SK-N-SH treated with all-trans-retinoic acid at 6 μM for 48 hours (cell line): ENCODE measurements around the gene RPA3.

ENCODE experiments used
- ATAC-seq: fragments of 200-7000 bp; cut with Tn5 transposase; 3 replicates; pipeline ENCODE4 v1.9.1; 2020; ENCODE audit warnings: mild to moderate bottlenecking, moderate library complexity
- ARNTL ChIP-seq: fragments of 450-650 bp; formaldehyde crosslinking; IDR thresholded peaks from 2 replicates; pipeline ENCODE4 v1.5.0; 2020; ENCODE audit warnings: low read depth, mild to moderate bottlenecking, moderate library complexity, borderline replicate concordance
- CSDC2 ChIP-seq: fragments of 250-450 bp; sonication (Bioruptor Pico); IDR thresholded peaks from 2 replicates; pipeline ENCODE4 v1.5.0; 2020; ENCODE audit warnings: mild to moderate bottlenecking, moderate library complexity
- ESRRG ChIP-seq: fragments of 250-450 bp; sonication (Bioruptor Pico); IDR thresholded peaks from 2 replicates; pipeline ENCODE4 v1.6.1; 2021; ENCODE audit warnings: mild to moderate bottlenecking
- GLIS3 ChIP-seq: fragments of 250-450 bp; sonication (Bioruptor Pico); IDR thresholded peaks from 2 replicates; pipeline ENCODE4 v1.5.0; 2020; ENCODE audit warnings: mild to moderate bottlenecking, moderate library complexity
- ISL1 ChIP-seq: fragments of 250-450 bp; sonication (Bioruptor Pico); IDR thresholded peaks from 2 replicates; pipeline ENCODE4 v2.1.2; 2022; ENCODE audit warnings: mild to moderate bottlenecking, moderate library complexity
- PPARA ChIP-seq: fragments of 250-450 bp; sonication (Bioruptor Pico); IDR thresholded peaks from 2 replicates; pipeline ENCODE4 v1.5.0; 2020; ENCODE audit warnings: mild to moderate bottlenecking, borderline replicate concordance
- SNAI2 ChIP-seq: fragments of 250-450 bp; sonication (Bioruptor Pico); IDR thresholded peaks from 2 replicates; pipeline ENCODE4 v1.5.0; 2020; ENCODE audit warnings: mild to moderate bottlenecking, moderate library complexity
- TCF4 ChIP-seq: fragments of 250-450 bp; sonication (Bioruptor Pico); IDR thresholded peaks from 2 replicates; pipeline ENCODE4 v1.8.0; 2021; ENCODE audit warnings: mild to moderate bottlenecking, moderate library complexity, borderline replicate concordance
- TOX ChIP-seq: fragments of 250-450 bp; sonication (Bioruptor Pico); IDR thresholded peaks from 2 replicates; pipeline ENCODE4 v1.8.0; 2021; ENCODE audit warnings: mild to moderate bottlenecking, moderate library complexity, borderline replicate concordance
- ZC3H10 ChIP-seq: fragments of 250-450 bp; sonication (Bioruptor Pico); IDR thresholded peaks from 2 replicates; pipeline ENCODE4 v1.5.1; 2021; ENCODE audit warnings: mild to moderate bottlenecking, moderate library complexity
- ZFP3 ChIP-seq: fragments of 250-450 bp; sonication (Bioruptor Pico); IDR thresholded peaks from 2 replicates; pipeline ENCODE4 v1.5.0; 2020; ENCODE audit warnings: mild to moderate bottlenecking, moderate library complexity
- ZFP30 ChIP-seq: fragments of 450-650 bp; formaldehyde crosslinking; IDR thresholded peaks from 2 replicates; pipeline ENCODE4 v1.5.0; 2022; ENCODE audit warnings: mild to moderate bottlenecking, moderate library complexity
- ZNF565 ChIP-seq: fragments of 450-650 bp; formaldehyde crosslinking; conservative IDR thresholded peaks from 2 replicates; pipeline ENCODE4 v1.5.0; 2020; ENCODE audit warnings: low read depth, mild to moderate bottlenecking, moderate library complexity
- ZNF70 ChIP-seq: fragments of 450-650 bp; formaldehyde crosslinking; IDR thresholded peaks from 2 replicates; pipeline ENCODE4 v1.5.0; 2020; ENCODE audit warnings: mild to moderate bottlenecking, moderate library complexity
- ZNF8 ChIP-seq: fragments of 450-650 bp; formaldehyde crosslinking; IDR thresholded peaks from 2 replicates; pipeline ENCODE4 v1.5.0; 2020; ENCODE audit warnings: mild to moderate bottlenecking, moderate library complexity
- TF ChIP-seq, protein P1 (sequence below): fragments of 250-450 bp; sonication (Bioruptor Pico); IDR thresholded peaks from 2 replicates; pipeline ENCODE4 v1.8.0; 2020; ENCODE audit warnings: mild to moderate bottlenecking, moderate library complexity, borderline replicate concordance
- TF ChIP-seq, protein P2 (sequence below): fragments of 250-450 bp; sonication (Bioruptor Pico); IDR thresholded peaks from 2 replicates; pipeline ENCODE4 v1.5.1; 2021; ENCODE audit warnings: mild to moderate bottlenecking, moderate library complexity
- TF ChIP-seq, protein P3 (sequence below): fragments of 250-450 bp; sonication (Bioruptor Pico); IDR thresholded peaks from 2 replicates; pipeline ENCODE4 v1.8.0; 2021; ENCODE audit warnings: low read depth, mild to moderate bottlenecking, moderate library complexity, borderline replicate concordance
- TF ChIP-seq, protein P4 (sequence below): fragments of 250-450 bp; sonication (Bioruptor Pico); IDR thresholded peaks from 2 replicates; pipeline ENCODE4 v1.5.1; 2020; ENCODE audit warnings: low read depth, mild to moderate bottlenecking, moderate library complexity

RPA3 gene

DNA sequence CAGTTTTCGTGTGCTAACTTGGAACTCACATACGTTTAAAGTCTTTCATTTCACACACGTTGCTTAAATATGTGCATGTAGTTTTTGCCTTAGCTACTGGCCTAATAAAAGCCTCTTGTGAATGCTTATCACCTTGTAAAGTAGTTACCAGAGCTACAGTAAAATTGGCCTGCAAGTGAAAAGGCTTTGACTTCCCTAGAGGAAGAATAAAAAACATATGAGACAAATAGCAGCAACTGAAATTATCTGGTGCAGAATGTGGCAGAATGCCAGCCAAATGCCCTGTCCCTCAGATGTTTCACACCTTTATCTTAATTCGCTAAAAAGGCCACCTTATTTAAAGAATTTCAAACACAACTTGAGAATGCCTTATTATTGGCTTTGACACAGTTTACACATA lies 28.1 kb upstream of the RPA3 start (continued):
- TF ChIP-seq ZNF565 (CRISPR knock-in tag) (no peak), ESRRG (CRISPR knock-in tag) (no peak), GLIS3 (no peak), ZFP30 (CRISPR knock-in tag) (no peak), PPARA (CRISPR knock-in tag) (no peak), CSDC2 (CRISPR knock-in tag) (no peak), ZNF70 (CRISPR knock-in tag) (no peak), TOX (CRISPR knock-in tag) (no peak)

DNA sequence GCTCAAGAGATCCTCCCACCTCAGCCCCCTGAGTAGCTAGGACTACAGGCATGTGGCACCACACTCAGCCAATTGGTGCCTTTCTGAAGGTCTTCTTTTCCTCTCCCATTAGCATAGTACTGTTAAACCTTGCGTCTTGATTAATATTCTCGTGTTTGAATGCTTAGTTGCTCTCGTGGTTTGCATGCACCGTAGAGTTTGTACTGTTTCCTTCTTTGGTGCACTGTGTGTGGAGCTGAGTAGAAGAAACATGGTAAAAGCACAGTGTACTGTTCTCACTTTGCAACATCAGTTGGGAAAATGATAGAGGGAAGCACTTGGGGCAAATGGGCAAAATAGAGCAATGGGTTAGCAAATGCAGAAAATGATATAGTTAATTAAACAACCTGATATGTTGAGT lies 27.6 kb upstream of the RPA3 start:
- ATAC-seq: no peak
- TF ChIP-seq GLIS3 (no peak), ZNF565 (CRISPR knock-in tag) (no peak), ZNF70 (CRISPR knock-in tag) (no peak), CSDC2 (CRISPR knock-in tag) (no peak)
- TF ChIP-seq, protein P1, sequence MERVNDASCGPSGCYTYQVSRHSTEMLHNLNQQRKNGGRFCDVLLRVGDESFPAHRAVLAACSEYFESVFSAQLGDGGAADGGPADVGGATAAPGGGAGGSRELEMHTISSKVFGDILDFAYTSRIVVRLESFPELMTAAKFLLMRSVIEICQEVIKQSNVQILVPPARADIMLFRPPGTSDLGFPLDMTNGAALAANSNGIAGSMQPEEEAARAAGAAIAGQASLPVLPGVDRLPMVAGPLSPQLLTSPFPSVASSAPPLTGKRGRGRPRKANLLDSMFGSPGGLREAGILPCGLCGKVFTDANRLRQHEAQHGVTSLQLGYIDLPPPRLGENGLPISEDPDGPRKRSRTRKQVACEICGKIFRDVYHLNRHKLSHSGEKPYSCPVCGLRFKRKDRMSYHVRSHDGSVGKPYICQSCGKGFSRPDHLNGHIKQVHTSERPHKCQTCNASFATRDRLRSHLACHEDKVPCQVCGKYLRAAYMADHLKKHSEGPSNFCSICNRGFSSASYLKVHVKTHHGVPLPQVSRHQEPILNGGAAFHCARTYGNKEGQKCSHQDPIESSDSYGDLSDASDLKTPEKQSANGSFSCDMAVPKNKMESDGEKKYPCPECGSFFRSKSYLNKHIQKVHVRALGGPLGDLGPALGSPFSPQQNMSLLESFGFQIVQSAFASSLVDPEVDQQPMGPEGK (CRISPR knock-in tag): no peak
- TF ChIP-seq, all 23 proteins: peak for 0

DNA sequence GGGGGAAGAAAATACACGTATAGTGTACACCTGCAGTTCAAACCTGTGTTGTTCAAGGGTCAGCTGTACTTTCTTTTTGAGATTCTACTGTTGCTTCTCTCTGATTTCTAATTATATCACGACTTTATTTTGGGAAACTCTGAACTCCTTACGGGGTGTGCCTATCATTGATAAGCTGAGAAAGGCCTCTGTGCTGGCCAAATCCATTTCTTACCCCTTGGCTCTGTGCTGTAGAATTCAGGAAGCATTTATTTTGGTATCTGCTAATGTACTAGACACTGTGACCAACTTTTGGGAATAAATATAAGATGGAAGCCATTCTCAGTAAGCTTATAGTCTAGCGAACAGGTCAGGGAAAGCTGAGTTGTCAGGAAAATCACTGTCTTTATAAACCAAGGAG lies 26.9 kb upstream of the RPA3 start:
- TF ChIP-seq, protein P2, sequence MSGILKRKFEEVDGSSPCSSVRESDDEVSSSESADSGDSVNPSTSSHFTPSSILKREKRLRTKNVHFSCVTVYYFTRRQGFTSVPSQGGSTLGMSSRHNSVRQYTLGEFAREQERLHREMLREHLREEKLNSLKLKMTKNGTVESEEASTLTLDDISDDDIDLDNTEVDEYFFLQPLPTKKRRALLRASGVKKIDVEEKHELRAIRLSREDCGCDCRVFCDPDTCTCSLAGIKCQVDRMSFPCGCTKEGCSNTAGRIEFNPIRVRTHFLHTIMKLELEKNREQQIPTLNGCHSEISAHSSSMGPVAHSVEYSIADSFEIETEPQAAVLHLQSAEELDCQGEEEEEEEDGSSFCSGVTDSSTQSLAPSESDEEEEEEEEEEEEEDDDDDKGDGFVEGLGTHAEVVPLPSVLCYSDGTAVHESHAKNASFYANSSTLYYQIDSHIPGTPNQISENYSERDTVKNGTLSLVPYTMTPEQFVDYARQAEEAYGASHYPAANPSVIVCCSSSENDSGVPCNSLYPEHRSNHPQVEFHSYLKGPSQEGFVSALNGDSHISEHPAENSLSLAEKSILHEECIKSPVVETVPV: no peak
- TF ChIP-seq ZFP3 (no peak), PPARA (CRISPR knock-in tag) (no peak), ARNTL (CRISPR knock-in tag) (no peak), ISL1 (CRISPR knock-in tag) (no peak), CSDC2 (CRISPR knock-in tag) (no peak), ZFP30 (CRISPR knock-in tag) (no peak), ZNF8 (CRISPR knock-in tag) (no peak), TCF4 (CRISPR knock-in tag) (no peak), SNAI2 (CRISPR knock-in tag) (no peak), ZC3H10 (CRISPR knock-in tag) (no peak)
- TF ChIP-seq, protein P3, sequence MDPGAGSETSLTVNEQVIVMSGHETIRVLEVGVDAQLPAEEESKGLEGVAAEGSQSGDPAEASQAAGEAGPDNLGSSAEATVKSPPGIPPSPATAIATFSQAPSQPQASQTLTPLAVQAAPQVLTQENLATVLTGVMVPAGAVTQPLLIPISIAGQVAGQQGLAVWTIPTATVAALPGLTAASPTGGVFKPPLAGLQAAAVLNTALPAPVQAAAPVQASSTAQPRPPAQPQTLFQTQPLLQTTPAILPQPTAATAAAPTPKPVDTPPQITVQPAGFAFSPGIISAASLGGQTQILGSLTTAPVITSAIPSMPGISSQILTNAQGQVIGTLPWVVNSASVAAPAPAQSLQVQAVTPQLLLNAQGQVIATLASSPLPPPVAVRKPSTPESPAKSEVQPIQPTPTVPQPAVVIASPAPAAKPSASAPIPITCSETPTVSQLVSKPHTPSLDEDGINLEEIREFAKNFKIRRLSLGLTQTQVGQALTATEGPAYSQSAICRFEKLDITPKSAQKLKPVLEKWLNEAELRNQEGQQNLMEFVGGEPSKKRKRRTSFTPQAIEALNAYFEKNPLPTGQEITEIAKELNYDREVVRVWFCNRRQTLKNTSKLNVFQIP (CRISPR knock-in tag): no peak
- TF ChIP-seq, protein P1 (CRISPR knock-in tag): no peak
- TF ChIP-seq, protein P4, sequence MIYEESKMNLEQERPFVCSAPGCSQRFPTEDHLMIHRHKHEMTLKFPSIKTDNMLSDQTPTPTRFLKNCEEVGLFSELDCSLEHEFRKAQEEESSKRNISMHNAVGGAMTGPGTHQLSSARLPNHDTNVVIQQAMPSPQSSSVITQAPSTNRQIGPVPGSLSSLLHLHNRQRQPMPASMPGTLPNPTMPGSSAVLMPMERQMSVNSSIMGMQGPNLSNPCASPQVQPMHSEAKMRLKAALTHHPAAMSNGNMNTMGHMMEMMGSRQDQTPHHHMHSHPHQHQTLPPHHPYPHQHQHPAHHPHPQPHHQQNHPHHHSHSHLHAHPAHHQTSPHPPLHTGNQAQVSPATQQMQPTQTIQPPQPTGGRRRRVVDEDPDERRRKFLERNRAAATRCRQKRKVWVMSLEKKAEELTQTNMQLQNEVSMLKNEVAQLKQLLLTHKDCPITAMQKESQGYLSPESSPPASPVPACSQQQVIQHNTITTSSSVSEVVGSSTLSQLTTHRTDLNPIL (CRISPR knock-in tag): no peak
- no peak for ATAC-seq

DNA sequence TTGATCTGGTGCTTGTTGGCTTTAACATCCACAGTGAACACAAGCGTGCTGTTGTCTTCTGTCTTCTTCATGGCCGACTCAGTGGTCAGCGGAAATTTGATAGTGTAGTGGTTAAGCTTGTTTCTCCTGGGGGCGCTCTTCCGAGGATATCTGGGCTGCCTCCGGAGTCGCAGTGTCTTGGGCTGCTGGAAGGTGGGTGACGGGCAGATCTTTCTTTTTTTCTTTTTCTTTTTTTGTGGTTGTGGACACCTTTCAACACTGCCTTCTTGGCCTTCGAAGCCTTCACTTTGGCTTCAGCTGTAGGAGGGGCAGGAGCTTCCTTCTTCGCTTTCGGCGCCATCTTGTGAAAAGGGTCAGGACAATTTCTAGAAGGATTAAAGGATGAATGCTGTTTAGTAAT lies 23.8 kb upstream of the RPA3 start:
- TF ChIP-seq ZFP3 (no peak), GLIS3 (no peak), ARNTL (CRISPR knock-in tag) (no peak), SNAI2 (CRISPR knock-in tag) (no peak), TCF4 (CRISPR knock-in tag) (no peak), ZFP30 (CRISPR knock-in tag) (no peak), TOX (CRISPR knock-in tag) (no peak)
- TF ChIP-seq, protein P4 (CRISPR knock-in tag): no peak
- TF ChIP-seq, protein P2: no peak
- TF ChIP-seq, protein P1 (CRISPR knock-in tag): no peak
- ATAC-seq: no peak
